Mesenchymal stem cell (in vitro differentiated cells and primary cell): ENCODE results near the gene SGTA.

Experiments
- DNase-seq: peaks from one replicate; pipeline ENCODE4 v3.0.0-alpha.2; 2013
- H2AFZ ChIP-seq: one replicate; pipeline ENCODE4 v1.6.1; 2013; ENCODE audit warnings: low read depth, mild to moderate bottlenecking, control low read depth, inconsistent platforms, low read length, moderate library complexity
- H2AK5ac ChIP-seq: 2 replicates; pipeline ENCODE4 v1.6.1; 2013; ENCODE audit warnings: low read length, moderate library complexity, mild to moderate bottlenecking, inconsistent platforms; ENCODE audit not compliant: severe bottlenecking
- H2BK120ac ChIP-seq: one replicate; pipeline ENCODE4 v1.6.1; 2013; ENCODE audit warnings: low read depth, mild to moderate bottlenecking, inconsistent platforms, low read length, moderate library complexity
- H2BK12ac ChIP-seq, 2 experiments: one replicate each; pipeline ENCODE4 v1.6.1; 2013; ENCODE audit warnings: inconsistent platforms in 2 of 2, low read length in 2 of 2, mild to moderate bottlenecking in 2 of 2, moderate library complexity in 2 of 2, control low read depth in 1 of 2
- H2BK15ac ChIP-seq: one replicate; pipeline ENCODE4 v1.6.1; 2013; ENCODE audit warnings: mild to moderate bottlenecking, low read depth, inconsistent platforms; ENCODE audit not compliant: poor library complexity, severe bottlenecking
- H2BK5ac ChIP-seq: 2 replicates; pipeline ENCODE4 v1.6.1; 2013; ENCODE audit warnings: low read depth, mild to moderate bottlenecking, low read length, control low read depth, inconsistent platforms; ENCODE audit not compliant: poor library complexity, severe bottlenecking
- H3K14ac ChIP-seq, 2 experiments: one replicate each; pipeline ENCODE4 v1.6.1; 2013; ENCODE audit warnings: inconsistent platforms in 2 of 2, low read length in 2 of 2, control low read depth in 1 of 2, mild to moderate bottlenecking in 1 of 2, moderate library complexity in 1 of 2
- H3K18ac ChIP-seq, 2 experiments: one replicate each; pipeline ENCODE4 v1.6.1; 2013; ENCODE audit warnings: inconsistent platforms in 2 of 2, low read length in 2 of 2, control low read depth in 1 of 2, low read depth in 1 of 2, mild to moderate bottlenecking in 1 of 2
- H3K23ac ChIP-seq, 2 experiments: one replicate each; pipeline ENCODE4 v1.6.1; 2013; ENCODE audit warnings: inconsistent platforms in 2 of 2, low read length in 2 of 2, mild to moderate bottlenecking in 2 of 2, moderate library complexity in 2 of 2, control low read depth in 1 of 2
- H3K27ac ChIP-seq: 2 replicates; pipeline ENCODE4 v1.5.1; 2013; ENCODE audit warnings: mild to moderate bottlenecking, moderate library complexity, low read length, control low read depth, inconsistent platforms; ENCODE audit not compliant: poor library complexity, severe bottlenecking
- H3K27me3 ChIP-seq, 2 experiments: 2 replicates each; pipeline versions ENCODE4 v1.6.1 to v1.7.0; 2013; ENCODE audit warnings: low read length in 2 of 2, mild to moderate bottlenecking in 2 of 2, moderate library complexity in 2 of 2, control low read depth in 1 of 2, inconsistent platforms in 1 of 2; ENCODE audit not compliant: control insufficient read depth in 1 of 2, insufficient read depth in 1 of 2
- H3K36me3 ChIP-seq, 2 experiments: 2 replicates each; pipeline versions ENCODE4 v1.6.1 to v1.7.0; 2013; ENCODE audit warnings: low read length in 2 of 2, control low read depth in 1 of 2, inconsistent platforms in 1 of 2, low read depth in 1 of 2, mild to moderate bottlenecking in 1 of 2; ENCODE audit not compliant: insufficient read depth in 2 of 2, control insufficient read depth in 1 of 2
- H3K4ac ChIP-seq, 2 experiments: one replicate each; pipeline ENCODE4 v1.6.1; 2013; ENCODE audit warnings: inconsistent platforms in 2 of 2, low read length in 2 of 2, mild to moderate bottlenecking in 2 of 2, moderate library complexity in 2 of 2, control low read depth in 1 of 2, low read depth in 1 of 2
- H3K4me1 ChIP-seq: 2 replicates; pipeline ENCODE4 v1.6.1; 2013; ENCODE audit warnings: low read depth, low read length, control low read depth; ENCODE audit not compliant: control insufficient read depth, insufficient read depth
- H3K4me2 ChIP-seq: 2 replicates; pipeline ENCODE4 v1.6.1; 2013; ENCODE audit warnings: low read length, mild to moderate bottlenecking, inconsistent platforms; ENCODE audit not compliant: poor library complexity, severe bottlenecking
- H3K4me3 ChIP-seq, 2 experiments: 2 replicates each; pipeline versions ENCODE4 v1.5.1 to v1.7.0; 2013; ENCODE audit warnings: low read length in 2 of 2, mild to moderate bottlenecking in 2 of 2, control low read depth in 1 of 2, low read depth in 1 of 2; ENCODE audit not compliant: insufficient read depth in 1 of 2
- H3K79me1 ChIP-seq: replicated peaks from 2 replicates; pipeline ENCODE4 v1.6.1; 2013; ENCODE audit warnings: mild to moderate bottlenecking, control low read depth, low read length, inconsistent platforms; ENCODE audit not compliant: poor library complexity, severe bottlenecking
- H3K9ac ChIP-seq: 2 replicates; pipeline ENCODE4 v1.7.0; 2013; ENCODE audit warnings: mild to moderate bottlenecking, low read length, moderate library complexity
- H3K9me3 ChIP-seq: 2 replicates; pipeline ENCODE4 v1.7.0; 2013; ENCODE audit warnings: mild to moderate bottlenecking, low read length; ENCODE audit not compliant: control insufficient read depth
- H4K8ac ChIP-seq: one replicate; pipeline ENCODE4 v1.6.1; 2013; ENCODE audit warnings: inconsistent platforms, mild to moderate bottlenecking, low read length, moderate library complexity
- H4K91ac ChIP-seq: one replicate; pipeline ENCODE4 v1.6.1; 2013; ENCODE audit warnings: mild to moderate bottlenecking, low read length, inconsistent platforms
- WGBS: methylation state at CpG from one replicate; pipeline ENCODE4 v1.1.7; 2013; ENCODE audit warnings: mixed read lengths; 5-methylcytosine and 5-hydroxymethylcytosine counted together

SGTA gene

GRCh38 chr19:2804156-2805004 lies 21.3 kb upstream of the SGTA start:
- Histone ChIP-seq H3K36me3 (peaks cover 53 to 98% of the 10 kb centered on the region in 2 experiments), H4K91ac (no peak overlapping the region), H2BK12ac (no peak overlapping the region), H3K4me2 (no peak overlapping the region), H3K4me3 (no peak overlapping the region), H3K4ac (no peak overlapping the region), H3K14ac (no peak overlapping the region), H2AK5ac (no peak overlapping the region), H3K18ac (no peak overlapping the region), H3K9me3 (no peaks in the 10 kb centered on the region), H3K27ac (no peak overlapping the region), H3K9ac (no peak overlapping the region), H2AFZ (no peak overlapping the region), H3K23ac (no peak overlapping the region), H2BK120ac (no peak overlapping the region), H3K27me3 (no peaks in the 10 kb centered on the region), H2BK5ac (no peak overlapping the region), H3K79me1 (peaks cover 55% of the 10 kb centered on the region), H4K8ac (no peak overlapping the region), H2BK15ac (no peak overlapping the region), H3K4me1 (no peaks in the 10 kb centered on the region)
- WGBS = 93% methylated on average over 24 of the region's 27 CpGs
- DNase-seq = no peak

GRCh38 chr19:2803486-2804155 lies 20.5 kb upstream of the SGTA start:
- no peak overlapping the region for H3K14ac ChIP-seq
- no peak overlapping the region for H3K4ac ChIP-seq
- H3K4me3 ChIP-seq = no peak overlapping the region
- H3K23ac ChIP-seq = no peak overlapping the region
- H3K79me1 ChIP-seq = peaks cover 58% of the 10 kb centered on the region
- no peak overlapping the region for H4K91ac ChIP-seq
- H3K9me3 ChIP-seq = no peaks in the 10 kb centered on the region
- H3K27ac ChIP-seq = no peak overlapping the region
- H2BK120ac ChIP-seq = no peak overlapping the region
- no peak overlapping the region for H3K9ac ChIP-seq
- 96% methylated on average over 29 of the region's 29 CpGs for WGBS
- H2AFZ ChIP-seq = no peak overlapping the region
- DNase-seq = no peak
- H4K8ac ChIP-seq = no peak overlapping the region
- no peaks in the 10 kb centered on the region for H3K4me1 ChIP-seq
- H2BK12ac ChIP-seq = no peak overlapping the region
- H3K4me2 ChIP-seq = no peak overlapping the region
- no peaks in the 10 kb centered on the region for H3K27me3 ChIP-seq
- peaks cover 45 to 97% of the 10 kb centered on the region in 2 experiments for H3K36me3 ChIP-seq
- no peak overlapping the region for H3K18ac ChIP-seq
- no peak overlapping the region for H2BK15ac ChIP-seq
- no peak overlapping the region for H2AK5ac ChIP-seq
- no peak overlapping the region for H2BK5ac ChIP-seq

GRCh38 chr19:2802826-2803225 lies 19.8 kb upstream of the SGTA start:
- Histone ChIP-seq H3K27ac (no peak overlapping the region), H3K27me3 (no peaks in the 10 kb centered on the region), H3K9ac (no peak overlapping the region), H2BK15ac (no peak overlapping the region), H2BK120ac (no peak overlapping the region), H3K4me3 (no peak overlapping the region), H2AK5ac (no peak overlapping the region), H3K14ac (no peak overlapping the region), H3K36me3 (peaks cover 40 to 97% of the 10 kb centered on the region in 2 experiments), H4K8ac (no peak overlapping the region), H3K18ac (no peak overlapping the region), H3K4me1 (no peaks in the 10 kb centered on the region), H3K79me1 (peaks cover 58% of the 10 kb centered on the region), H4K91ac (no peak overlapping the region), H3K4ac (no peak overlapping the region), H3K4me2 (no peak overlapping the region), H2BK12ac (no peak overlapping the region), H2AFZ (no peak overlapping the region), H2BK5ac (no peak overlapping the region), H3K23ac (no peak overlapping the region), H3K9me3 (no peaks in the 10 kb centered on the region)
- DNase-seq = no peak
- WGBS = 97% methylated on average over 17 of the region's 17 CpGs

GRCh38 chr19:2800506-2800905 lies 17.4 kb upstream of the SGTA start:
- H3K79me1 ChIP-seq = peaks cover 67% of the 10 kb centered on the region
- H3K36me3 ChIP-seq = peaks cover 51 to 97% of the 10 kb centered on the region in 2 experiments
- no peak overlapping the region for H2BK12ac ChIP-seq
- no peak overlapping the region for H4K91ac ChIP-seq
- DNase-seq = no peak
- H2BK5ac ChIP-seq = no peak overlapping the region
- no peak overlapping the region for H2AFZ ChIP-seq
- no peaks in the 10 kb centered on the region for H3K4me1 ChIP-seq
- no peak overlapping the region for H2AK5ac ChIP-seq
- no peaks in the 10 kb centered on the region for H3K27me3 ChIP-seq
- no peak overlapping the region for H3K18ac ChIP-seq
- H3K14ac ChIP-seq = no peak overlapping the region
- H3K9ac ChIP-seq = no peak overlapping the region
- H3K4ac ChIP-seq = no peak overlapping the region
- no peak overlapping the region for H3K4me3 ChIP-seq
- no peak overlapping the region for H3K23ac ChIP-seq
- no peak overlapping the region for H2BK120ac ChIP-seq
- no peak overlapping the region for H3K4me2 ChIP-seq
- 98% methylated on average over 22 of the region's 22 CpGs for whole genome bisulfite sequencing
- H3K9me3 ChIP-seq = no peaks in the 10 kb centered on the region
- no peak overlapping the region for H4K8ac ChIP-seq
- no peak overlapping the region for H2BK15ac ChIP-seq
- H3K27ac ChIP-seq = no peak overlapping the region
